HG03280 (cell line): ENCODE measurements around the gene NCDN.

Experiments used
- ATAC-seq: cut with Tn5 transposase; IDR thresholded peaks from one replicate; pipeline ENCODE4 v1.9.1; 2021; ENCODE audit warnings: mild to moderate bottlenecking, moderate library complexity; ENCODE audit not compliant: unreplicated experiment

NCDN gene

DNA sequence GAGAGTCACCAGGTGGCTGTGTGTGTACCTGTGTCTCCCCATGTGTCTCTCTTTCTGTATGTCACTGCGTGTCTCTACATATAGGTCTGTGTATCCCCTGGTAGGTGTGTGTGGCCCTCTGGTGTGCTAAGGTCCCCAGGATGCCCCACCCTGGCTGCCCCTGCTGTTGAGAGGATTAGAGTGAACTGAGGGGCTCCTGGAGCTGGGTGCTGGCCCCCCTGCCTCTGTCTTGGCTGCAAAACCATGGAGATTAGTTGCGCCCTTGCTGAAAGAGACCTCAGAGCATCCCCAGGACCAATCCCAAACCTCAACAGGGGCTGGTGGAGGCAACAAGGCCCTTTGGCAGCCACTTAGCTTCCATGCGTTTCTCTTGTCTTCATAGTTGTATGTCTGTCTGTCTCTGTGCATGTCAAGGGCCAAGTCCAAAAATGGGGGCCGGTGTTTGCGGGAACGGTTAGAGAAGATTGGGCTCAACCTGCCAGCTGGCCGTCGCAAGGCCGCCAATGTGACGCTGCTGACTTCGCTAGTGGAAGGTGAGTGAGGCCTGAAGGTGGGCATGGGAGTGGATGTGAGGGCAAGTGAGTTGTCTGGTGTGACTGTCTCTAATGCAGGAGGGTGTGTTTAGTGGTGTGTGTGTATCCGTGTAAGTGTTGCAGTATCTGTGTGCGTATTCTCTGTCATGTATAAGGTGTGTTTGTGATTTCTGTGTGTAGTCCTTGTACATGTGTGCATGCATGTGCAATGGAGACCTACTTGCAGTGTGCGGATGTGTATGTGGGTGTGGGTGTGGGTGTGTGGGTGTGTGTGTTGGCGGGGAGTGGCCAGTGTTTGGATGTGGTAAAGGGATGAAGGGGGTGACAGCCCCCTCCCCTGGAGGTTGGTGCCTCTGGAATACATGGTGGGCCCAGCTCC, 32.2 kb downstream of the NCDN start:
- no peak for ATAC-seq

- ATAC-seq = no peak
These were observed 33.0 kb downstream of the NCDN start for GRCh38 chr1:35590476-35591040.

DNA sequence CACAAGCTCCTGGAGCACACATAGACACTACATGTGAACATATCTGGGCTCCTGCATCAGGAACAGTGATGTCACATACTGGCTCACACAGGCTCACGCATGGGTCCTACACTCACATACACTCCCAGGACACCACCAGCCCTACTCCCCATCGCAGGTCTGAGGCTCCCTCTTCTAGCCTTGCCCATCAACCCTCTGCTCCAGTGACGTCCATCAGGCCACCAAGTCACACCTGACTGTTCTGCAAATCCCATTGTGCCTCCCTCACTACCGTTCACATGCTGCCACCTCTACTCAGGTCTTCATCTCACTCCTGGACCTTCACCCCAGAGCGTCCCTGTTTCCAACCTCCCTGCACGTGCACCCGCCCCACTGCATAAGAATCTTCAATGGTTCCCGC, 33.6 kb downstream of the NCDN start:
- ATAC-seq = no peak

- ATAC-seq = no peak
These were observed 35.6 kb downstream of the NCDN start for GRCh38 chr1:35592991-35593769.

- ATAC-seq = no peak
These were observed 36.6 kb downstream of the NCDN start for GRCh38 chr1:35594005-35594760.

GRCh38 chr1:35595684-35596083, 38.1 kb downstream of the NCDN start:
- no peak for ATAC-seq

DNA sequence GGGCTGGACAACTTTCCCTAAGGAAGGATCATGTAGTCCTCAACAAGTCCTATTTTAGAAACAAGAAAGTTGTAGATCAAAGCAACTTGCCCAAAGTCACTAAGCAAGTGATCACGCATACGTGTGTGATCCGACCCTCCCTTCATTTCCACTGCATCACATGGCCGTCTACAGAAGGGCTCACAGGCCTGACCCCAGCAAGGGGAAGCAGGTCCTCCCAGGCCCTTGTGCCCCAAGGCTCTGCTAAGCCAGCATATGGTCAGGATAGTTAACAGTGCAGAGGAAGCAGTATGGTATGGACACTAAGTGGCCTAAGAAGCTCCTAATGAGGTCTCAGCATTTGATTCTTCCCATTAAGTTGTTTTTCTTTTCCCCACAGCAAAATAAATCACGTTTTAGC, 40.3 kb downstream of the NCDN start:
- no peak for ATAC-seq

DNA sequence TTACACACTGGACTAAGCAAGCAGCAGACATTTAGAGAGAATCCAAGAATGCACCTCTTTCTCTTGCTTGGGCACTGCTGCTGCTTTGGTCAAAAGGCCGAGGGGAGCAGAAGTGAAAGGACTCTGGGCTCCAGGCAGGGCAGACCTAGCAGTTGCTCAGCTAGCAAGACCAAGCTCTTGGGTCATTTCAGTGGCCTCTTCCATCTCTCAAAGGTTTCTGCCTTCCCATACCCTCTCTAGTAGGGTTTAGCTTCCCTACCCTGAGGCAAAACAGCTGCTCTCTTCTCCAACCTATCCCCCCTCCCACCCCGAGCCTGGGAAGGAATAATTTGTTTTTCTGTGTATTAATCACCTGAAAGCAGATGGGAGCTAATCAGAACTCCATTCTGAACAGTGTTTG, 41.3 kb downstream of the NCDN start:
- no peak for ATAC-seq

GRCh38 chr1:35599411-35599810, 41.8 kb downstream of the NCDN start:
- ATAC-seq = no peak

DNA sequence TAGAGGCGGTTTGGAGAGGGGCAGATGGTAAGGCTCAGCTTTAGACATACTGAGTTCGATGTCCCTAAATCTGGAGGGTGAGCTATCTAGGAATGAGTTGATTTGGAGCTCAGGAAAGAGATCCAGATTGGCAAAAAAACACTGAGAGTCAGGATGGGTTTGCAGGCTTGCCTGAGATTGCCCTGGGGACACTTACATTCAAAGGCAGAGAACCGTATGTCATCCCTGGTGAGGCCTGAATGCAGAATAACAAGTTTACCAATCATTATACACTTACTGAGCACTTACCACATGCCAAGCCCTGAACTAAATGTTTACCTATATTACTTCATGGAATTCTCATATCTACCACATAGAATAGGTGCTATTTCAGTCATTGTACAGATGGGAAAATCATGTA, 43.0 kb downstream of the NCDN start:
- no peak for ATAC-seq

- no peak for ATAC-seq
These were observed 45.9 kb downstream of the NCDN start for GRCh38 chr1:35603468-35603867.

DNA sequence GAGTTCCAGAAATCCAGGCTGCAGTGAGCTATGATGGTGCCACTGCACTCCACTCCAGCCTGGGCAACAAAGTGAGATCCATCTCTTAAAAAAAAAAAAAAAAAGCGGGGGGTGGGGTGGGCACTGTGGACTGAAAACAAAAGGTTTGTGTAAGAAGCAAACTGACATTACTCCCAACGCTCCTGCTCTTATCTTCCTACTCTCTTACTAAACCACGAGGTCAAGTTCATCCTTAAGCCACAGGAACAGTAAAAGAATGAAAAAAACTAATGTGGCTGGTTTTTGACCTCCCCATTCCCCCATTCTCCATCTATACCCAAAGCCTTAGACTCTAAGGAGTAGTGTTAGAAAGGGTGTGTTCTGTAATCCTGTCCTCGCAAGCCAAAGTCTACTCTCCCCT, 46.3 kb downstream of the NCDN start:
- ATAC-seq = no peak

DNA sequence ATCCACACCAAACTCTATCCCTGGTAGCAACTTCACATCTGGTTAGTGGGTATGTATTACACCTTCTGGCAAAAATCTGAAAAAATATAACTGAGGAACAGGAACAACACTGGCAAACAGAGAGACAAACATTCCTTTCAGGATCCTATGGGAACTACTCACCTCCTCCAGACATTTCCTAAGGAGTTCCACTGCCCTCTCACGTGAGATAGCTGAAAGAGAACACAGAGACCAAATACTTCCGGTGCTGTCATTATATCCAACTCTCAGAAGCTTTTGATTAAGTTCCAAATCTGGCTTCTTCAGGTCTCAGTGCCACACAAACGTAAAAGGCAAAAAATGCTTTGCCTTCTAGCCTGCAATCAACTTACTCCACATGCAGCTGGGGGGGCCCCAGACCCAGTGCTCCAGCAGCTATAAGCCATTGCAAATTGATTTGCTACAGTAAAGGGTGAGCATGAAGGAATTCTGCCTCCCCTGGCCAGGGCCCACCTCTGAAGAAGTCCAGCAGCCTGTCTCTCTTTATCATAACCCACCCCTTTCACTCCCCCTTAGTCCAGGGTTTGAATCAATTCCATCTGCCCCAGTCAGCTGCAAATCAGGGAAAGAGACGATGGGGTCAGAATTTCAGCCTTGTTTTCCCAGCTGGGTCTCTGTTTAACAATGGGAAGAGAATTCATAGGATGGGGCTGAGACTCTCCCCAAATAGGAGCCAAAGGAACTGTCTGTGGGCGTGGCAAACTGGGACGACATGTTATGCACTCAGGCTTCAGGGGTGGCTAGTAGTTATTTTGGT, 47.7 kb downstream of the NCDN start:
- ATAC-seq = no peak

GRCh38 chr1:35605867-35606182, 48.2 kb downstream of the NCDN start:
- no peak for ATAC-seq

- no peak for ATAC-seq
These were observed 54.1 kb downstream of the NCDN start for GRCh38 chr1:35611655-35612054.

- ATAC-seq = no peak
These were observed 57.8 kb downstream of the NCDN start for GRCh38 chr1:35615440-35615839.
